Spleen (tissue), 7 donors: Measurements from ENCODE around the gene ARID4B.

ENCODE experiments used
- CTCF ChIP-seq, 11 experiments: fragments of 200-600 bp in 7 of 11; fragments of 450-650 bp in 4 of 11; sonication (generic) in 4 of 11; IDR thresholded peaks in 8 of 11; conservative IDR thresholded peaks in 3 of 11; 1 replicate in 7 of 11; 2 replicates in 4 of 11; pipeline versions ENCODE4 v1.4.0 to v1.8.0; 2016 to 2021; ENCODE audit warnings: antibody characterized with exemption in 11 of 11, inconsistent platforms in 4 of 11, mild to moderate bottlenecking in 1 of 11
- POLR2A ChIP-seq, 3 donors: fragments of 450-650 bp; IDR thresholded peaks; one replicate each; pipeline ENCODE4 v1.5.1; 2017; ENCODE audit warnings: antibody characterized with exemption in 3 of 3, mild to moderate bottlenecking in 1 of 3
- donor health status: DM: no; HTN: no; CAD: no; lungs with moderate emphysema.
- donor health status: DM: no; HTN: no; CAD: no.
- donor health status: DM: no; HTN: no; CAD: no.

- TF ChIP-seq CTCF (IDR thresholded peaks at IDR 0.05 in 8 of 11, conservative IDR thresholded peaks at IDR 0.05 in 3 of 11) (no peak), POLR2A (IDR thresholded peaks at IDR 0.05) (no peak)
Measured at GRCh38 chr1:235304549-235305451, 23.2 kb downstream of the ARID4B start.
